Right atrium auricular region (tissue), 2 donors: ENCODE data around the gene MCF2L. TPM values are rescaled to one million over a fixed set of nuclear protein-coding genes. Genes with fewer than 3 reads are reported as not detected.
A peak's percentile ranks its signal among the peaks of the same experiment; 100 is the strongest.

Source experiments
- DNase-seq: peaks from one replicate; pipeline ENCODE4 v3.0.0-alpha.2; 2019; ENCODE audit warnings: low spot score
- H3K27ac ChIP-seq, 2 donors: fragments of 200-600 bp; sonication (generic); 1 replicate in 1 of 2; 2 replicates in 1 of 2; pipeline ENCODE4 v1.5.1; 2016 to 2019
- H3K27me3 ChIP-seq, 2 donors: fragments of 200-600 bp; sonication (generic); one replicate each; pipeline versions ENCODE4 v1.5.1 to v1.6.0; 2017 to 2019
- H3K36me3 ChIP-seq: fragments of 200-600 bp; sonication (generic); one replicate; pipeline ENCODE4 v1.5.1; 2016
- H3K4me1 ChIP-seq, 2 donors: fragments of 200-600 bp; sonication (generic); one replicate each; pipeline versions ENCODE4 v1.5.1 to v1.6.0; 2017 to 2019
- H3K4me3 ChIP-seq, 2 donors: fragments of 200-600 bp; sonication (generic); 1 replicate in 1 of 2; 2 replicates in 1 of 2; pipeline ENCODE4 v1.5.1; 2017 to 2019; ENCODE audit warnings: mild to moderate bottlenecking in 1 of 2, moderate library complexity in 1 of 2
- H3K9me3 ChIP-seq, 2 donors: fragments of 200-600 bp; sonication (generic); one replicate each; pipeline ENCODE4 v1.5.1; 2019
- CTCF ChIP-seq, 2 donors: fragments of 200-600 bp; sonication (generic); IDR thresholded peaks; one replicate each; pipeline ENCODE4 v1.5.1; 2019; ENCODE audit warnings: antibody characterized with exemption in 2 of 2
- total RNA-seq, 2 donors: library from RNA; depleted of rRNA; stranded (reverse); fragments of >200 nt; gene quantifications; one replicate each; pipeline ENCODE4 v1.1.0, GENCODE V29; 2016

Gene MCF2L
- total RNA-seq, 2 donors from 2014 or later, result 17.1 to 21.6 TPM

GRCh38 chr13:112982281-112983041 is 13.4 kb downstream of the MCF2L start:
- DNase-seq, result no peak
- no peaks in the 10 kb centered on the region for H3K36me3 ChIP-seq
- no peaks in the 10 kb centered on the region for H3K27me3 ChIP-seq
- no peak for TF ChIP-seq CTCF (IDR thresholded peaks at IDR 0.05)
- peaks cover 0 to 46% of the 10 kb centered on the region in 2 donors for H3K4me1 ChIP-seq
- peak overlapping the region; percentile 37 to 79 for H3K27ac ChIP-seq
- no peaks in the 10 kb centered on the region for H3K9me3 ChIP-seq
- peak overlapping the region; percentile 14 to 50 for H3K4me3 ChIP-seq

GRCh38 chr13:112983042-112983305 is 14.0 kb downstream of the MCF2L start:
- H3K4me3 ChIP-seq, result peak overlapping the region in 1 of 2 donors; percentile 50
- no peak for DNase-seq
- TF ChIP-seq CTCF (IDR thresholded peaks at IDR 0.05), result no peak
- peaks cover 0 to 49% of the 10 kb centered on the region in 2 donors for H3K4me1 ChIP-seq
- no peaks in the 10 kb centered on the region for H3K9me3 ChIP-seq
- H3K36me3 ChIP-seq, result no peaks in the 10 kb centered on the region
- peak overlapping the region; percentile 37 to 79 for H3K27ac ChIP-seq
- no peaks in the 10 kb centered on the region for H3K27me3 ChIP-seq

DNA sequence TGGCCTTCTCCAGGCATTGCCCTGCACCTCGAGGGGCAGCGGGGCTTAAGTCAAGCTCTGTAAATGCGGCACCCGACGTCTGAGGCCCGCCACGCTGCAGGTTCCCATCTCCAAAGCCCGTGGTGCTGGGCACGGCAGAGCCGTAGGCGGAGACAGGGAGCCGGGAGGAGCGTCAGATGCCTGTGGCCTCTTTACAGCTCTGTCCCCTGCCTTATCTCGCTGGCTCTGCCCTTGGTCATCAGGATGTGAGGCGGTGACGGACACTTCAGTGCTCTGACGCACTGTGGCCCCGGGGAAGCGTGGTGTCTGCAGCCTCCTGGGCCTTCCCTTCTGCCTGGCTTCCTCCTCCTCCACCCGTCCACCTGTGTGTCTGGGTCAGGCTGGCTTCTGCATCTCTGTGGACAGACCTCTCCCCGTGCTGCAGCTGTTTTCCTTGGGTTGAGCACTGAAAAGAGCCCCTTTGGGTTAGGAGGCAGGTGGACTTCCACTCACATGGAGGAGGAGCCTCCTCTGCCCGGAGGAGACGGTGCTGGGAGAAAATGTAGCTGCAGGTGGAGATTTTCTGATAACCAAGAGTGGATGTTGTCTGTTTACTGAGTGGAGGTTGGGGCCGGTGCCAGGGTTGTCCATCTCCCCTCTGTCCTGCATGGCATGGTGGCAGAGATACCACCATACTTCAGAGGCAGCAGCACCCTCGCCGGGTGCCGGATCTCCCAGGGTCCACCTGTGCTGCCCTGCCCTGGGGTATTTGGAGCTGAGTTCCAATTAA is 14.6 kb downstream of the MCF2L start:
- Histone ChIP-seq H3K27me3 (no peaks in the 10 kb centered on the region), H3K4me1 (peaks cover 0 to 46% of the 10 kb centered on the region in 2 donors), H3K9me3 (no peaks in the 10 kb centered on the region), H3K27ac (peak overlapping the region; percentile 37 to 79), H3K36me3 (no peaks in the 10 kb centered on the region), H3K4me3 (peak overlapping the region in 1 of 2 donors; percentile 50)
- peak; percentile 62 for DNase-seq
- peak in 1 of 2 donors; percentile 11 for TF ChIP-seq CTCF (IDR thresholded peaks at IDR 0.05)

GRCh38 chr13:112984501-112984900 is 15.5 kb downstream of the MCF2L start:
- no peaks in the 10 kb centered on the region for H3K36me3 ChIP-seq
- H3K9me3 ChIP-seq, result no peaks in the 10 kb centered on the region
- TF ChIP-seq CTCF (IDR thresholded peaks at IDR 0.05), result no peak
- H3K4me1 ChIP-seq, result peaks cover 0 to 45% of the 10 kb centered on the region in 2 donors
- no peaks in the 10 kb centered on the region for H3K27me3 ChIP-seq
- peak overlapping the region in 1 of 2 donors; percentile 79 for H3K27ac ChIP-seq
- no peak for DNase-seq
- H3K4me3 ChIP-seq, result no peak overlapping the region

- Histone ChIP-seq H3K4me3 (no peak overlapping the region), H3K4me1 (peaks cover 0 to 45% of the 10 kb centered on the region in 2 donors), H3K27ac (peak overlapping the region in 1 of 2 donors; percentile 42), H3K9me3 (no peaks in the 10 kb centered on the region), H3K27me3 (no peaks in the 10 kb centered on the region), H3K36me3 (no peaks in the 10 kb centered on the region)
- TF ChIP-seq CTCF (IDR thresholded peaks at IDR 0.05), result no peak
- DNase-seq, result no peak
These were observed 16.2 kb downstream of the MCF2L start for GRCh38 chr13:112984954-112985802.
